ENCODE data around the gene MAMLD1.

The MAMLD1 gene

GRCh38 chrX:150478496-150479492, 115.7 kb downstream of the MAMLD1 start:
- Histone ChIP-seq H3K4me3 (ENCODE audit: low read depth in 1 of 5, low read length in 5 of 5) (no peak overlapping the region), H3K36me3 (ENCODE audit: control insufficient read depth in 5 of 5, insufficient read depth in 5 of 5, low read length in 5 of 5) (no peaks in the 10 kb centered on the region), H3K27me3 (ENCODE audit: control insufficient read depth in 5 of 5, insufficient read depth in 4 of 5, low read length in 5 of 5) (peaks cover 0 to 10% (median 0%) of the 10 kb centered on the region in 5 donors), H3K9ac (ENCODE audit: low read length in 5 of 5) (no peak overlapping the region), H3K4me1 (ENCODE audit: control insufficient read depth in 5 of 5, insufficient read depth in 5 of 5, low read length in 5 of 5) (peaks cover 0 to 26% (median 12%) of the 10 kb centered on the region in 5 donors), H3K9me3 (ENCODE audit: control insufficient read depth in 5 of 5, low read length in 5 of 5) (no peaks in the 10 kb centered on the region), H3K27ac (ENCODE audit: low read depth, low read length) (no peak overlapping the region)

DNA sequence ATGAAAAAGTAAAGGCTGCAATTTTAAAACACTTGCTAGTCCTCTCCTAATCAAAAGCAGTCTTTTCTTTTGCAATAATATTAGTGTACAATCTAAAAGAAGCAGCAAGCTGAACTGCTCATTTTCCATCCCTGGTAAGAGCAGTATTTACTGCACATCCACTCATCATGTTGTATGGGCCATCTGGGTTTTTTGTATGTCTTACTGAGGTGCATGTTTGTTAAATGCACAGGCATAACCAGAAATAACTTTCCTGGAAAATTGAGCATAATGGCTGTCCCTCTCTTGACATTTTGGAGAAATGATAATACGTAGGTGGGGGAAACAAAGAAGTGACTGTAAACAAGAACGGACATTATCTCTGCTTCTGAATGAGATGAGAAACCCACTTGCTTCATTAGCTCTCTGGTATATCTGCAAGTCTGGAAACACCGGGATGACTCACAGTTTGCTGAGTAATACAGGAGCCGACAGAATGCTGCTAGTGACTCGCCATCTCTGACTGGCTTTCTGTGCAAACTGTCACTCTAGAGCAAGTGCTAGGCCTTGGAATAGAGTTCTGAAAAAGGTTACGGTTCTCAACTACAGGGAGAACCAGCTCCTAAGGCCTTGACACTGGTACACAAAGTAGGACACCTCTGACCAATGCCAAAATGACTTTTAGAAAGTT, 119.6 kb downstream of the MAMLD1 start:
- Histone ChIP-seq H3K27ac (ENCODE audit: low read depth, low read length) (peak overlapping the region; percentile 15), H3K9me3 (ENCODE audit: control insufficient read depth in 5 of 5, low read length in 5 of 5) (no peaks in the 10 kb centered on the region), H3K9ac (ENCODE audit: low read length in 5 of 5) (no peak overlapping the region), H3K27me3 (ENCODE audit: control insufficient read depth in 5 of 5, insufficient read depth in 4 of 5, low read length in 5 of 5) (peaks cover 0 to 5% (median 2%) of the 10 kb centered on the region in 5 donors), H3K36me3 (ENCODE audit: control insufficient read depth in 5 of 5, insufficient read depth in 5 of 5, low read length in 5 of 5) (no peaks in the 10 kb centered on the region), H3K4me1 (ENCODE audit: control insufficient read depth in 5 of 5, insufficient read depth in 5 of 5, low read length in 5 of 5) (peaks cover 0 to 7% (median 4%) of the 10 kb centered on the region in 5 donors), H3K4me3 (ENCODE audit: low read depth in 1 of 5, low read length in 5 of 5) (no peak overlapping the region)

- Histone ChIP-seq H3K36me3 (ENCODE audit: control insufficient read depth in 5 of 5, insufficient read depth in 5 of 5, low read length in 5 of 5) (no peaks in the 10 kb centered on the region), H3K27ac (ENCODE audit: low read depth, low read length) (peak overlapping the region; percentile 15), H3K9ac (ENCODE audit: low read length in 5 of 5) (no peak overlapping the region), H3K27me3 (ENCODE audit: control insufficient read depth in 5 of 5, insufficient read depth in 4 of 5, low read length in 5 of 5) (peaks cover 0 to 6% (median 2%) of the 10 kb centered on the region in 5 donors), H3K9me3 (ENCODE audit: control insufficient read depth in 5 of 5, low read length in 5 of 5) (no peaks in the 10 kb centered on the region), H3K4me1 (ENCODE audit: control insufficient read depth in 5 of 5, insufficient read depth in 5 of 5, low read length in 5 of 5) (peaks cover 0 to 6% (median under 1%) of the 10 kb centered on the region in 5 donors), H3K4me3 (ENCODE audit: low read depth in 1 of 5, low read length in 5 of 5) (no peak overlapping the region)
These were observed 120.4 kb downstream of the MAMLD1 start for GRCh38 chrX:150483356-150483985.

DNA sequence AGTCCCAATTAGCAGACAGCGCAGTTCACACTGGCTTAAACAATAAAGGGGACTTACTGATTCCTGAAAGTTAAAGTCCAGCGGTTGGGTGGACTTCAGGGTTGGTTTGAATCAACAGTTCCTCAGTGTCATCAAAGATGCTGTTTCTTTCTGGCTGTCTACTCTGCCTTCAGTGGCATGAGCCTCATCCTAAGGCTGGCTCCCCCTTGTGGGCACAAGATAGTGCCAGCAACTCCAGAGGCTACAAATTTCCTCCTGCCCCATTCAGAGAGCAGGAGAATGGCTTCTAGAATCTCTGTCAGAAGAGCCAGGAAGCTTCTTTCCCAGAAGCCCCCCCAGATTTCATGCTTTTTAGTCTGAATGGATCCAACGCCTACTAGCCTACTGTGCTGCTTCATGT, 122.9 kb downstream of the MAMLD1 start:
- Histone ChIP-seq H3K9ac (ENCODE audit: low read length in 5 of 5) (no peak overlapping the region), H3K27ac (ENCODE audit: low read depth, low read length) (no peak overlapping the region), H3K27me3 (ENCODE audit: control insufficient read depth in 5 of 5, insufficient read depth in 4 of 5, low read length in 5 of 5) (peaks cover 0 to 6% (median 2%) of the 10 kb centered on the region in 5 donors), H3K9me3 (ENCODE audit: control insufficient read depth in 5 of 5, low read length in 5 of 5) (no peaks in the 10 kb centered on the region), H3K4me1 (ENCODE audit: control insufficient read depth in 5 of 5, insufficient read depth in 5 of 5, low read length in 5 of 5) (peaks cover 0 to 1% (median 0%) of the 10 kb centered on the region in 5 donors), H3K4me3 (ENCODE audit: low read depth in 1 of 5, low read length in 5 of 5) (no peak overlapping the region), H3K36me3 (ENCODE audit: control insufficient read depth in 5 of 5, insufficient read depth in 5 of 5, low read length in 5 of 5) (no peaks in the 10 kb centered on the region)

DNA sequence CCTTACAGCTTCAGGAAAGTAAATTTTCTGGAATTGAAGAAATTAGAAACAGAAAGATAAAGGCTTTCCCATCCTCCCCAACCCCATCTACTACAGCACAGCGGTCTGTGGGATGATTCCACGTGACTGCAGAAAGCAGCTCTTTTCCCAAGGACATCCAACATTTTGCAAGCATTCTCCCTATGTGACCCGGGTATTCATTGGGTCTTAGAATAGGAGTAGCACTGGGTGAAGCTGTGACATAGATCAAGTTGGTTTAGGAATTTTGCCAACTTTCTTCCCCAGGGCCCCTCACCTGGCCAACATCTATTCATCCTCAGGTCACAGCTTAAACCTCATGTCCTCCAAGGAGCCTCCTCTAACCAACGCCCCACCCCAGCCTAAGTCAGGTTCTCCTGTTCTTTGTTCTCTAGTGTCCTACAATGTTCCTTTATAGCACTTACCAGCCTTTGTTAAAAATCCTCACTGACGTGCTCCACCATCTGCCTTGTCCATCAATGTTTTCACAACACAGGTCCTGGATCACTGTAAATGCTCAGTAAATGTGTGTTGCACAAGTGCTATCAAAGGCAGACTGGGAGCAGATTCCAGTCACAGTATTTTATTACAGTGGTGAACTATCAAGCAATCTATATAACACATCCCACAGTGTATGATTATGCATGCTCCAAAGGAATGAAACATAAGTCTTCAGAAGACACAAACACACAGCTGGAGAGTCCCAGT, 124.4 kb downstream of the MAMLD1 start:
- H3K4me3 ChIP-seq (ENCODE audit: low read depth in 1 of 5, low read length in 5 of 5), result no peak overlapping the region
- no peaks in the 10 kb centered on the region for H3K4me1 ChIP-seq (ENCODE audit: control insufficient read depth in 5 of 5, insufficient read depth in 5 of 5, low read length in 5 of 5)
- H3K9me3 ChIP-seq (ENCODE audit: control insufficient read depth in 5 of 5, low read length in 5 of 5), result no peaks in the 10 kb centered on the region
- no peak overlapping the region for H3K9ac ChIP-seq (ENCODE audit: low read length in 5 of 5)
- H3K36me3 ChIP-seq (ENCODE audit: control insufficient read depth in 5 of 5, insufficient read depth in 5 of 5, low read length in 5 of 5), result no peaks in the 10 kb centered on the region
- H3K27ac ChIP-seq (ENCODE audit: low read depth, low read length), result no peak overlapping the region
- peaks cover 0 to 6% (median 2%) of the 10 kb centered on the region in 5 donors for H3K27me3 ChIP-seq (ENCODE audit: control insufficient read depth in 5 of 5, insufficient read depth in 4 of 5, low read length in 5 of 5)

- no peak overlapping the region for H3K27ac ChIP-seq (ENCODE audit: low read depth, low read length)
- no peak overlapping the region for H3K4me3 ChIP-seq (ENCODE audit: low read depth in 1 of 5, low read length in 5 of 5)
These were observed 126.4 kb downstream of the MAMLD1 start for GRCh38 chrX:150489359-150490015.

DNA sequence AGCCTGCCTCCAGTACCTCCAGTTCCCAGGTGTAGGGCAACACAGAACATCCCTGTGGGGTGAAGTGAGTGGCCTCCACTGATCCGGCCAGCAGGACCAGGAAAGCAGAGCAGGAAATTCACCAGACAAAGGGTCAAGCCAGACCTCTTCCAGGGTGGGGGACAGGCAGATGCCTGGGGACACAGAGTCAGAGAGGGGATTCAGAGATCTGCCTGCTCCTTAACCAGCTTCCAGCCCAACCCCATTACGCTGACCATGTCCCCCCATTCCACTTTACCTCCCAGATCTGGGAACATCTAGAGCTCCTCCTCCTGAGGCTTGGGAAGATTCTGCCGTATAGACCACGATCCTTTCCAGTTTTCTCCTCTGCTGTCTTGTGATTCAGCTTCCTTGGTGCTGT, 132.4 kb downstream of the MAMLD1 start:
- Histone ChIP-seq H3K27me3 (ENCODE audit: control insufficient read depth in 5 of 5, insufficient read depth in 4 of 5, low read length in 5 of 5) (peaks cover 0 to 3% (median 0%) of the 10 kb centered on the region in 5 donors), H3K4me1 (ENCODE audit: control insufficient read depth in 5 of 5, insufficient read depth in 5 of 5, low read length in 5 of 5) (no peaks in the 10 kb centered on the region), H3K9ac (ENCODE audit: low read length in 5 of 5) (no peak overlapping the region), H3K4me3 (ENCODE audit: low read depth in 1 of 5, low read length in 5 of 5) (no peak overlapping the region), H3K36me3 (ENCODE audit: control insufficient read depth in 5 of 5, insufficient read depth in 5 of 5, low read length in 5 of 5) (no peaks in the 10 kb centered on the region), H3K27ac (ENCODE audit: low read depth, low read length) (no peak overlapping the region), H3K9me3 (ENCODE audit: control insufficient read depth in 5 of 5, low read length in 5 of 5) (no peaks in the 10 kb centered on the region)

More at GRCh38 chrX:150489359-150490015, 126.4 kb downstream of the MAMLD1 start:
- H3K9me3 ChIP-seq (ENCODE audit: control insufficient read depth in 5 of 5, low read length in 5 of 5), result no peaks in the 10 kb centered on the region
- peaks cover 0 to 6% (median 2%) of the 10 kb centered on the region in 5 donors for H3K27me3 ChIP-seq (ENCODE audit: control insufficient read depth in 5 of 5, insufficient read depth in 4 of 5, low read length in 5 of 5)
- H3K9ac ChIP-seq (ENCODE audit: low read length in 5 of 5), result no peak overlapping the region
- H3K4me1 ChIP-seq (ENCODE audit: control insufficient read depth in 5 of 5, insufficient read depth in 5 of 5, low read length in 5 of 5), result no peaks in the 10 kb centered on the region
- H3K36me3 ChIP-seq (ENCODE audit: control insufficient read depth in 5 of 5, insufficient read depth in 5 of 5, low read length in 5 of 5), result no peaks in the 10 kb centered on the region

GRCh38 chrX:150499240-150499639, 136.1 kb downstream of the MAMLD1 start:
- H3K4me1 ChIP-seq (ENCODE audit: control insufficient read depth in 5 of 5, insufficient read depth in 5 of 5, low read length in 5 of 5), result peaks cover 0 to 7% (median 0%) of the 10 kb centered on the region in 5 donors
- H3K36me3 ChIP-seq (ENCODE audit: control insufficient read depth in 5 of 5, insufficient read depth in 5 of 5, low read length in 5 of 5), result no peaks in the 10 kb centered on the region
- H3K27me3 ChIP-seq (ENCODE audit: control insufficient read depth in 5 of 5, insufficient read depth in 4 of 5, low read length in 5 of 5), result peaks cover 0 to 4% (median 3%) of the 10 kb centered on the region in 5 donors
- no peaks in the 10 kb centered on the region for H3K9me3 ChIP-seq (ENCODE audit: control insufficient read depth in 5 of 5, low read length in 5 of 5)
- H3K27ac ChIP-seq (ENCODE audit: low read depth, low read length), result no peak overlapping the region
- H3K9ac ChIP-seq (ENCODE audit: low read length in 5 of 5), result no peak overlapping the region
- no peak overlapping the region for H3K4me3 ChIP-seq (ENCODE audit: low read depth in 1 of 5, low read length in 5 of 5)

- Histone ChIP-seq H3K9me3 (ENCODE audit: control insufficient read depth in 5 of 5, low read length in 5 of 5) (no peaks in the 10 kb centered on the region), H3K27me3 (ENCODE audit: control insufficient read depth in 5 of 5, insufficient read depth in 4 of 5, low read length in 5 of 5) (peaks cover 0 to 10% (median 3%) of the 10 kb centered on the region in 5 donors), H3K36me3 (ENCODE audit: control insufficient read depth in 5 of 5, insufficient read depth in 5 of 5, low read length in 5 of 5) (no peaks in the 10 kb centered on the region), H3K27ac (ENCODE audit: low read depth, low read length) (no peak overlapping the region), H3K4me3 (ENCODE audit: low read depth in 1 of 5, low read length in 5 of 5) (no peak overlapping the region), H3K9ac (ENCODE audit: low read length in 5 of 5) (no peak overlapping the region), H3K4me1 (ENCODE audit: control insufficient read depth in 5 of 5, insufficient read depth in 5 of 5, low read length in 5 of 5) (peaks cover 0 to 29% (median 0%) of the 10 kb centered on the region in 5 donors)
These were observed 139.0 kb downstream of the MAMLD1 start for GRCh38 chrX:150502091-150502490.
